Endothelial cell of umbilical vein (primary cell): ENCODE measurements around the gene ETFA. TPM values are rescaled to one million over a fixed set of nuclear protein-coding genes. Genes with fewer than 3 reads are reported as not detected.

ENCODE experiments used
- BruUV-seq: library from RNA; stranded (reverse); fragments of 400-500 nt; replicated peaks from 2 replicates; lab custom pipeline; 2021; lab: Mats Ljungman, UMichigan
- CTCF ChIA-PET: fragments of 300-600, 350-600 bp; sonication (Branson Sonifier 250); formaldehyde crosslinking; loops from one replicate; lab custom pipeline; 2021; ENCODE audit warnings: antibody characterized with exemption, inconsistent platforms; lab: Charles Lee
- POLR2A ChIA-PET: fragments of 300-600, 350-600 bp; sonication (Branson Sonifier 250); formaldehyde crosslinking; loops from one replicate; lab custom pipeline; 2021; ENCODE audit warnings: antibody characterized with exemption, inconsistent platforms; lab: Charles Lee
- DNase-seq: peaks from one replicate; pipeline ENCODE4 v3.0.0-alpha.2; 2011; ENCODE audit warnings: low read depth, low spot score
- FAIRE-seq: peaks from 2 replicates; lab custom pipeline; 2011; peaks lifted over from hg19 to GRCh38; lab: Jason Lieb, UNC
- H2AFZ ChIP-seq: 2 replicates; pipeline ENCODE4 v1.6.0; 2012; ENCODE audit warnings: low read depth, low read length, control low read depth, inconsistent platforms
- H3K27ac ChIP-seq: 2 replicates; pipeline ENCODE4 v1.5.1; 2011; ENCODE audit warnings: low read depth, mild to moderate bottlenecking, control low read depth, low read length, moderate library complexity; ENCODE audit not compliant: insufficient read depth
- H3K27me3 ChIP-seq, 2 experiments: 2 replicates each; pipeline versions ENCODE4 v1.6.0 to v1.6.1; 2011; ENCODE audit warnings: low read length in 2 of 2, mixed read lengths in 1 of 2; ENCODE audit not compliant: control insufficient read depth in 2 of 2, insufficient read depth in 2 of 2
- H3K36me3 ChIP-seq, 2 experiments: 2 replicates in 1 of 2; 3 replicates in 1 of 2; pipeline ENCODE4 v1.5.1; 2011; ENCODE audit warnings: low read length in 2 of 2, mild to moderate bottlenecking in 1 of 2, moderate library complexity in 1 of 2; ENCODE audit not compliant: control insufficient read depth in 2 of 2, insufficient read depth in 2 of 2; ENCODE audit errors: extremely low read depth in 1 of 2
- H3K4me1 ChIP-seq: 3 replicates; pipeline ENCODE4 v1.5.1; 2011; ENCODE audit warnings: mild to moderate bottlenecking, low read length; ENCODE audit not compliant: control insufficient read depth, insufficient read depth; ENCODE audit errors: extremely low read depth
- H3K4me2 ChIP-seq: 2 replicates; pipeline ENCODE4 v1.6.1; 2011; ENCODE audit warnings: low read length, control low read depth, mixed read lengths; ENCODE audit not compliant: insufficient read depth
- H3K4me3 ChIP-seq, 3 experiments: fragments of 200-600 bp in 1 of 3; sonication (generic), shearing (Covaris generic) in 1 of 3; replicated peaks in 1 of 3; 2 replicates each; pipeline ENCODE4 v1.5.1; 2011 to 2016; ENCODE audit warnings: control low read depth in 3 of 3, low read length in 3 of 3, mild to moderate bottlenecking in 2 of 3, inconsistent platforms in 1 of 3, low read depth in 1 of 3, moderate library complexity in 1 of 3; ENCODE audit not compliant: insufficient read depth in 1 of 3
- H3K79me2 ChIP-seq: 2 replicates; pipeline ENCODE4 v1.6.0; 2012; ENCODE audit warnings: low read length, inconsistent platforms; ENCODE audit not compliant: control insufficient read depth, insufficient read depth
- H3K9ac ChIP-seq: replicated peaks from 2 replicates; pipeline ENCODE3; 2011; ENCODE audit warnings: low read length, control low read depth; ENCODE audit not compliant: insufficient read depth; ENCODE audit errors: extremely low read depth
- H3K9me1 ChIP-seq: replicated peaks from 3 replicates; pipeline ENCODE4 v1.6.0; 2011; ENCODE audit warnings: mild to moderate bottlenecking, low read length; ENCODE audit not compliant: control insufficient read depth, insufficient read depth; ENCODE audit errors: extremely low read depth
- H3K9me3 ChIP-seq: replicated peaks from 2 replicates; pipeline ENCODE4 v1.5.1; 2012; ENCODE audit warnings: low read length, inconsistent platforms; ENCODE audit not compliant: control insufficient read depth, insufficient read depth
- H4K20me1 ChIP-seq: replicated peaks from 2 replicates; pipeline ENCODE3; 2011; ENCODE audit warnings: mild to moderate bottlenecking, low read length; ENCODE audit not compliant: control insufficient read depth, insufficient read depth; ENCODE audit errors: extremely low read depth
- EZH2 ChIP-seq: IDR thresholded peaks from 2 replicates; pipeline ENCODE4 v1.6.1; 2012; ENCODE audit warnings: borderline replicate concordance, low read depth, mild to moderate bottlenecking, moderate library complexity, low read length, inconsistent platforms; ENCODE audit not compliant: severe bottlenecking
- FOS ChIP-seq: IDR thresholded peaks from 2 replicates; pipeline ENCODE4 v1.6.1; 2011; ENCODE audit warnings: mild to moderate bottlenecking, low read length, moderate library complexity, borderline replicate concordance; ENCODE audit not compliant: insufficient read depth
- GATA2 ChIP-seq: IDR thresholded peaks from 2 replicates; pipeline ENCODE4 v1.7.0; 2011; ENCODE audit warnings: low read depth, mild to moderate bottlenecking, moderate library complexity, mixed read lengths, low read length; ENCODE audit not compliant: insufficient read length, insufficient read depth
- JUN ChIP-seq: IDR thresholded peaks from 2 replicates; pipeline ENCODE4 v1.6.1; 2011; ENCODE audit warnings: borderline replicate concordance, low read depth; ENCODE audit not compliant: insufficient read length, insufficient read depth
- MAX ChIP-seq: IDR thresholded peaks from 2 replicates; pipeline ENCODE4 v1.6.1; 2011; ENCODE audit not compliant: insufficient read depth, insufficient read length
- MYC ChIP-seq: IDR thresholded peaks from one replicate; pipeline ENCODE4 v1.6.1; 2011; ENCODE audit warnings: mild to moderate bottlenecking, low read depth, low read length
- POLR2A ChIP-seq: IDR thresholded peaks from 2 replicates; pipeline ENCODE4 v1.6.1; 2012; ENCODE audit warnings: low read depth, mild to moderate bottlenecking, control low read depth, low read length
- POLR2AphosphoS5 ChIP-seq: IDR thresholded peaks from 2 replicates; pipeline ENCODE4 v1.6.1; 2012; ENCODE audit warnings: low read depth, mild to moderate bottlenecking, control low read depth, low read length, moderate library complexity; ENCODE audit not compliant: insufficient read depth
- dilution Hi-C: fragments of 300-500 bp; cut with MboI; formaldehyde crosslinking; loops from one replicate; pipeline ENCODE4 v1.15.0; 2019; ENCODE audit warnings: low sequenced_read_pairs; ENCODE audit not compliant: extremely low pct_ligation_motif_present
- intact Hi-C: fragments of 100-400 bp; cut with micrococcal nuclease; formaldehyde crosslinking; loops from one replicate; pipeline ENCODE4 v1.10.0; 2022
- polyA plus RNA-seq, 4 experiments: library from polyadenylated mRNA; depleted of rRNA in 3 of 4; stranded (reverse) in 3 of 4; unstranded in 1 of 4; fragments of >200 nt; gene quantifications; 2 replicates each; pipeline versions ENCODE4 v1.2.1 to v1.2.3, GENCODE V29; 2011 to 2012; ENCODE audit warnings: missing spikeins in 1 of 4
- total RNA-seq: library from RNA; stranded (reverse); gene quantifications from 2 replicates; pipeline ENCODE4 v1.2.3, GENCODE V29; 2021
- TF ChIP-seq, protein P1 (sequence below), 2 donors: IDR thresholded peaks; 1 replicate in 1 of 2; 2 replicates in 1 of 2; pipeline ENCODE4 v1.5.1; 2011; ENCODE audit warnings: low read length in 2 of 2, mild to moderate bottlenecking in 2 of 2, moderate library complexity in 2 of 2, control low read depth in 1 of 2, inconsistent platforms in 1 of 2, low read depth in 1 of 2; ENCODE audit not compliant: insufficient read depth in 1 of 2; ENCODE audit errors: extremely low read depth in 1 of 2

The ETFA gene
- total and polyA plus RNA-seq, 2 donors (not counting 3 experiments of a cell fraction or from before 2014, with no cell fraction given): 102 to 116 TPM

- no TSS peak for BruUV-seq
- no peaks in the 10 kb centered on the region for H3K4me1 ChIP-seq
- CTCF ChIA-PET: no interaction called here
- H3K4me3 ChIP-seq: no peak overlapping the region
- no peak for DNase-seq
- no peaks in the 10 kb centered on the region for H3K36me3 ChIP-seq
- dilution Hi-C loops (no loop called here), intact Hi-C loops (no loop called here)
- no peak overlapping the region for H3K9ac ChIP-seq
- no peaks in the 10 kb centered on the region for H3K79me2 ChIP-seq
- H3K27me3 ChIP-seq: no peaks in the 10 kb centered on the region
- no peak for FAIRE-seq
- TF ChIP-seq FOS: no peak
- TF ChIP-seq EZH2: no peak
- H3K9me1 ChIP-seq: no peaks in the 10 kb centered on the region
- no peak overlapping the region for H3K27ac ChIP-seq
- POLR2A ChIA-PET: no interaction called here
- H2AFZ ChIP-seq: no peak overlapping the region
- H3K9me3 ChIP-seq: no peaks in the 10 kb centered on the region
- no peaks in the 10 kb centered on the region for H4K20me1 ChIP-seq
- no peak overlapping the region for H3K4me2 ChIP-seq
Observed at GRCh38 chr15:76354823-76355440, 43.7 kb upstream of the ETFA start.

GRCh38 chr15:76353903-76354302 lies 42.6 kb upstream of the ETFA start:
- TF ChIP-seq EZH2 (no peak), FOS (no peak), MAX (no peak), POLR2AphosphoS5 (no peak), POLR2A (no peak), MYC (no peak), JUN (no peak), GATA2 (no peak)
- TF ChIP-seq, protein P1, sequence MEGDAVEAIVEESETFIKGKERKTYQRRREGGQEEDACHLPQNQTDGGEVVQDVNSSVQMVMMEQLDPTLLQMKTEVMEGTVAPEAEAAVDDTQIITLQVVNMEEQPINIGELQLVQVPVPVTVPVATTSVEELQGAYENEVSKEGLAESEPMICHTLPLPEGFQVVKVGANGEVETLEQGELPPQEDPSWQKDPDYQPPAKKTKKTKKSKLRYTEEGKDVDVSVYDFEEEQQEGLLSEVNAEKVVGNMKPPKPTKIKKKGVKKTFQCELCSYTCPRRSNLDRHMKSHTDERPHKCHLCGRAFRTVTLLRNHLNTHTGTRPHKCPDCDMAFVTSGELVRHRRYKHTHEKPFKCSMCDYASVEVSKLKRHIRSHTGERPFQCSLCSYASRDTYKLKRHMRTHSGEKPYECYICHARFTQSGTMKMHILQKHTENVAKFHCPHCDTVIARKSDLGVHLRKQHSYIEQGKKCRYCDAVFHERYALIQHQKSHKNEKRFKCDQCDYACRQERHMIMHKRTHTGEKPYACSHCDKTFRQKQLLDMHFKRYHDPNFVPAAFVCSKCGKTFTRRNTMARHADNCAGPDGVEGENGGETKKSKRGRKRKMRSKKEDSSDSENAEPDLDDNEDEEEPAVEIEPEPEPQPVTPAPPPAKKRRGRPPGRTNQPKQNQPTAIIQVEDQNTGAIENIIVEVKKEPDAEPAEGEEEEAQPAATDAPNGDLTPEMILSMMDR (IDR thresholded peaks at IDR 0.05; ENCODE audit: extremely low read depth in 1 of 2, insufficient read depth in 1 of 2, low read depth in 1 of 2, low read length in 2 of 2): no peak
- no peak overlapping the region for H3K9ac ChIP-seq
- no peaks in the 10 kb centered on the region for H3K4me1 ChIP-seq
- DNase-seq (no peak), FAIRE-seq (no peak)
- H3K4me2 ChIP-seq: no peak overlapping the region
- H3K9me1 ChIP-seq: no peaks in the 10 kb centered on the region
- ChIA-PET CTCF (interaction anchor here (0.9 kb wide), 1 partner anchor 19 kb away, joined by 3 read pairs; no protein-coding TSS in a partner anchor), POLR2A (interaction anchor here (0.7 kb wide), 1 partner anchor 643 kb away, joined by 3 read pairs; no protein-coding TSS in a partner anchor)
- intact Hi-C loops (no loop called here), dilution Hi-C loops (no loop called here)
- no peaks in the 10 kb centered on the region for H3K36me3 ChIP-seq
- no peak overlapping the region for H3K4me3 ChIP-seq
- no peak overlapping the region for H3K27ac ChIP-seq
- no peaks in the 10 kb centered on the region for H3K9me3 ChIP-seq
- H3K27me3 ChIP-seq: no peaks in the 10 kb centered on the region
- H3K79me2 ChIP-seq: no peaks in the 10 kb centered on the region
- BruUV-seq: no TSS peak
- H2AFZ ChIP-seq: no peak overlapping the region
- no peaks in the 10 kb centered on the region for H4K20me1 ChIP-seq
